GM18520 (cell line): ENCODE results near the gene KIF6.
"Not testable (repeated sequence)": the region's sequence is repeated elsewhere in the genome, so short reads cannot be mapped to it uniquely, and the experiment has no call there.

Source experiments
- ATAC-seq: cut with Tn5 transposase; IDR thresholded peaks from one replicate; pipeline ENCODE4 v1.9.1; 2021; ENCODE audit not compliant: unreplicated experiment

Gene KIF6

DNA sequence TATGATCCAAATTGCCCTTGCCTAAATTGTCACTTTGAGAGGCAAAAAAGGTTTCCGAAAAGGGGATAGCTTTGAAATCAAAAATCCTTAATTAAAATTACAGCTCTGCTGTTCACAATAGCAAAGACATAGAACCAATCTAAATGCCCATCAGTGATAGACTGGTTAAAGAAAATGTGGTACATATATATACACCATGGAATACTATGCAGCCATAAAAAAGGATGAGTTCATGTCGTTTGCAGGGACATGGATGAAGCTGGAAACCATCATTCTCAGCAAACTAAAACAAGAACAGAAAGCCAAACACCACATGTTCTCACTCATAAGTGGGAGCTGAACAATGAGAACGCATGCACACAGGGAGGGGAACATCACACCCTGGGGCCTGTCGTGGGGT lies 1.9 kb downstream of the KIF6 start:
- not testable (repeated sequence) for ATAC-seq

DNA sequence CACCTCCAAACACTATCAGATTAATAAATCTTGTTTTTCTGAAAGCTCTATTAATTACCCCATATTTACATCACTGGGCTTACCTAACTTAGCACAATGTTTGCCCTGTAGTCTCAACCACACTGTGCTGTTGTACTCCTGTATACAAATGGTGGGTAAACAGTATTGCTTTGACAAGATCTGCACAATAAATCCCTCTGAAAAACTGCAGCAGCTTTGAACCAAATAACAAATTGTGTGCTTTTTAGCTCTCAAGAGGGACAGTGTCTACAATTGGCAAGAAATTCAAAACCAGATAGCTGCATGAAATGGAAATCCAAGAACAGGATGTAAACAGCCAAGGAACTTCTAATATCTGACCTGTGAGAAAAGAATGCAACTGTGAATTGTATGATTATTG lies 10.4 kb downstream of the KIF6 start:
- no peak for ATAC-seq

DNA sequence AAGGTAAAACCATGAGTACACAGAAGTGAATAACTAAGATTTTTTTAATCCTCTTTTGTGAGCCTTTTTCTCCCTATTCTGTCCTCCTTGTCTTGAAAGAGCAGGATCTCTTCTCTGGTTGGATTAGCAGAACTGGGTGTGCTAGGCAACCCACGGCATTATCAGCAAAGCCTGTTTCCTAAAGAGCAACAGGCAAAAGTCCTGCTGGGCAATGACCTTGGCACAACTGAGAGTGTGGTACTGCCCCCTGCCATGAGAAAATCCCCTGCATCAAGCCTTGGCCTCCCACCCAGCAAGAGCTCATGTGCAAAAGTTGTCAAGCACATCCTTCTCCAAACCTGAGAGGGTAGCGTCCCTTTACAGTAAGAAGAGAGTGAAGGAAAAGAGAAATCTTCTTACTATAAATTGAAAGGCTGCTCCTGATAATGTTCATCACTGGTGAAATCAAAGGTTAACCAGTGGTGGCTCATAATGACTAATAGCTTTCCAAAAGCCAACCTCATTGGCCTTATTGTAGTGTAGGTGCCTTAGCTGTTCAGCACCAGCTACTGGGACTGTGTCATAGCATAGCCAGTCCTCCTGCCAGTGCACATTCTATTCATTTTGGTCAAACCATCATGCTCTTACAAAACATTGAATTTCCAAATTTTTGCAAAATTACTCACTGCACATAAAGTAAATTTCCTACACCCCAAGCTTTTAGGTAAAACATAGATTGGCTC lies 17.1 kb downstream of the KIF6 start:
- ATAC-seq = no peak

DNA sequence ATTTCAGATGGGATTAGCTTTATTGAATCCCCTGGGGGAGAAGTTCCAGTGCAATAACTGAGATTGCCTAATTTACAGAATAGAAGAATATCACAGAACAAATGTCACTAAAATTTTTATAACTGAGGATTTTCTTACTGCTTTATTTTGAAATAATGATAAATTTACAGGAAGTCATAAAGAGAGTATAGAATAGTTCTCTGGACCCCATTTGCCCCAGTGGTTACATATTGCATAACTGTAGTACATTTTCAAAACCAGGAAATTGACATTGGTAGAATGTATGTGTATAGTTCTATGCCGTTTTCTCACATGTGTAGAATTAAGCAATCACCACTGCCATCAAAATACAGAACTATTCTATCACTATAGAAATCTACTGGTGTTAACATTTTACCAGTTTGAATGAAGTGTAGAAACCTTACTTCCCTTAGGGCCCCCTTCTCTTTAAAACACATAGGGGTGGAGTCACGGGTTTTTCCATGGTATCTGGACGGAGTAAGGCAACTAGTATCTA lies 18.3 kb downstream of the KIF6 start:
- ATAC-seq = no peak

DNA sequence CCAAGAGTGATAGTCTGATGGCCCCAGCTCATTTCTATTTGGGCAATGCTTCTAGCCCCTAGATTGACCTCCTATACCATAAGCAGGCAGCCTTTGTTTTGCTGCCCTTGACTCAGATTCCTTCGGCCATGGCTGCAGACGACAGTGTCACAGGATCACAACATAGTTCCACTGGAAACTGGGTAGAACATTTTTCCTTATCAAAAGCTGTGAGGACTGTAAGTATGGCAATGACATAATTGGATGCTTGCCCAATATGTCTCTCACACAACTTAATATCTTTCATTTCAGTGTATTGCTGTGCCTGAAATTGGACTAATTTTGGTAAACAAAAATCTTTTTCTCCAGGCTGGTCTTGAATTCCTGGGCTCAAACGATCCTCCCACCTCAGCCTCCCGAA lies 22.9 kb downstream of the KIF6 start:
- no peak for ATAC-seq

DNA sequence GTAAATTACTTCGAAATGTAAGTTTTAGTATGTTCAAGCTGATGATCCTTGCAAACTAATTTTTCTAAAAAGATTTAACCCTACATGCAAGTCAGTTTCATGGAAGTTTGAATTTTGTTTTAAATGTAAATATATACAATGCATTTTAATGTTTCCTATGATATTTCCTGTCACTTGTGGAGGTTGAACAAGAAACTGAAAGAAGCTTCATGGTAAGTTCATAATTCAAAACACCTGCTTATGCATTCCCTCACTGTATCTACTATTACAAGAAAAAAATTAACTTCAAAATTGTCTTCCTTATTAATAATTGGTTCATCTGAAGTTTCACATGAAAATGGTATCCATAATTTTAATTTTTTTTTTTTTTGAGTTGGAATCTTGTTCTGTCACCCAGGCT lies 24.8 kb downstream of the KIF6 start:
- ATAC-seq = no peak

DNA sequence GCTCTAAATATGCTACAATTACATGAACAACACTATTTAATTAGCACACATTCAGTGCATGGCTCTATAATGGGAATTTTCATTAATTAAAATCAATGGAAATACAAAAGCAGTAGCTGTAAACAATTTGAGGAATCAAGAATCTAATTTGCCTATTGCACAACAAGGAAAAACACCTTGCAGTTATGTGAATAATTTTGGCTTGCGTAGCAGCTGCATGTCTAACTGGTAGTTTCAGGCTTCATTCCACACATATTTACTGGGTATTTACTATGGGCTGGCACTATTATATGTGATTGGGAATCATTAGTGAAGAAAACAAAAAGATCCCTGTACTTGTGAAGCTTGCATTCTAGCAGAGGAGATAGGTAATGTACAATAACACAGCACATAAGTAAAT lies 26.4 kb downstream of the KIF6 start:
- ATAC-seq = no peak

DNA sequence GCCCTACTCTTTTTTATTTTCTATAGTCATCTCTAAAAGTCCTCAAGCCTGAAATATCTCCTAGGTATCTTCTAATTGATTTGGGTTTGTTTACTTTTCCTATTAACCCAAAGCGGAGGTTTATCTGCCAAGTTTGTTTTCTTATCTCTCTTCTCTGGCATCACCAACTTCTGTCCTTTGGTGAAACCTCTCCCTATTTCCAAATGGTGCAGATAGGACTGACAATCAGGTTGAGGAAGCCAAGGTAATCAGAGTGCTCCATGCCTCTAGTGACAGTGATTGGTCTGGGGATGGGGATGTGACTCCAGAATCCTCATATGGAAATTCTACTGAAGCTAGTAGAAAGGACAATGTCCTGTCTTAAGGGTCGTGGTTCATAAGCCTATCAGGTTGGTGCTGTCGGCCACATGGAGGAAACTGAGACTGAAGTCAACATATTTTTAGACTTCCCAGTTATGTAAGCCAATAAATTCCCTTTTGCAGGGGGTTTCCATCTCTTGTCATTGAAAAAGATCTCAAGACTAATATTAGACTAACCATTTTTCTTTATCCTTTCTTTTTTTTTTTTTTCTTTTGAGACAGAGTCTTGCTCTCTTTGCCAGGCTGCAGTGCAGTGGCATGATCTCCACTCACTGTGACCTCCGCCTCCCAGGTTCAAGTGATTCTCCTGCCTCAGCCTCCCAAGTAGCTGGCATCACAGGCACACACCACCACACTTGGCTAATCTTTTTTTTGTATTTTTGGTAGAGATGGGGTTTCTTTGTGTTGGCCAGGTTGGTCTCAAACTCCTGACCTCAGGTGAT lies 28.0 kb downstream of the KIF6 start:
- ATAC-seq = no peak

DNA sequence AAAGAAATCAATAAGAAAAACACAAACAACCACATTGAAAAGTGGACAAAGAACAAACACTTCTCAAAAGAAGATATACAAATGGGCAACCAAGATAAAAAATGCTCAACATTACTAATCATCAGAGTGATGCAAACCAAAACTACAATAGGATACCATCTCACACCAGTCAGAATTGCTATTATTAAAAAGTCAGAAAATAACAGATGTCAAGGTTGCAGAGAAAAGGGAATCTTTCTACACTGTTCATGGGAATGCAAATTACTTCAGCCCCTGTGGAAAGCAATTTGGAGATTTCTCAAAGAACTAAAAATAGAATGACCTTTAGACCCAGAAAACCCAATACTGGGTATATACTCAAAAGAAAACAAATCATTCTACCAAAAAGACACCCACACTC lies 29.8 kb downstream of the KIF6 start:
- peak; percentile 39 for ATAC-seq

DNA sequence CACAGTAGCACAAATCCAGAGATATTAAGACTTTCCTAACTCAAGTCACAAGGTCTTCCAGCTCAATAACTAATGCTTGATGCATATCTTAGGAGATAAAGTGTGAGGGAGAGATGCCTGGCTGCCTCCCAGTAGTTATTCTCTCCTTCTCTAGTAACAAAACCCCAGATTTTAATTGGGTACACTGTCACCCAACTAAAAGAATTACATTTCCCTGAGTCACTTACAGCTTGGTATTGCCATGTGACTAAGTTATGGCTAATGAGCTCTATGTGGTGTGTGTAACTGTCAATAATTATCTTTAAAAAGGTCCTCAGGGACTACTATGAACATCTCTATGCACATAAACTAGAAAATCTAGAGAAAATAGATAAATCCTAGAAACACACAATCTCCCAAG lies 32.0 kb downstream of the KIF6 start:
- ATAC-seq = no peak

DNA sequence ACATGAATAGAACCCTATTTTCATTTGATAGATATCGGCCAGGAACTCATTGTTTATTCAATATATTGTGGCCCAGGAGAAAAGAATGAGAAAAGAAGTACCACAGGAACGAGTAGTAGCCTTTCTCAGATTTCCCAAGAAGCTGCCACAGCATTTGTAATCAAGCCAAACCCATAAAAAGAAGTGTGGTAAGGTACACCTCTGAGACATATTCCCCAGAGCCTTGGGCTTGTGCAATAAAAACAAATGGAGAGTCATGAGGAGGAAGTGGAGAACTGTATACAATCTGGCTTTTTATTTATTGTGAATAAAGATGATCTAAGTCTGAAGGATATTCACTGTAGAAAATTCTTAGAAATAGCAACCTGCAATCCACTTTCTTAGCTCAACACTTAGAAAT lies 36.7 kb downstream of the KIF6 start:
- ATAC-seq = no peak

DNA sequence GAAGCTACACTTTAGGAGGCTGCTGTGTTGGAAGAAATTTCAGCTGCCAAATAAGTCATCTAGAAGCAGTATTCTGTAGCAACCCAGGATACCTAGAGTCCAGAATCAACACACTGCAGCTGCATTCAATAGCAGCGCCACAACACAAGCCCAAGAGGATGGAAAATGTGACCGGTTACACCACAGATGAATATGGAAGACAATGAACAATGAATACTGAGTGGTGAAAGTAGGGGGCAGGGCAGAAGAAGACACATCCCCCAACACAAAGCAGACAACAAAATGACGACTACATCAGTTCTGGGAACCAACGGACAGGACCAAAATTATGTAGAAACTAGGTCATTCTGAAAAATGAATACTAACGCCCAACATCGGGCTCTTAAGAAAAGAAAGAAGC lies 38.2 kb downstream of the KIF6 start:
- ATAC-seq = no peak

DNA sequence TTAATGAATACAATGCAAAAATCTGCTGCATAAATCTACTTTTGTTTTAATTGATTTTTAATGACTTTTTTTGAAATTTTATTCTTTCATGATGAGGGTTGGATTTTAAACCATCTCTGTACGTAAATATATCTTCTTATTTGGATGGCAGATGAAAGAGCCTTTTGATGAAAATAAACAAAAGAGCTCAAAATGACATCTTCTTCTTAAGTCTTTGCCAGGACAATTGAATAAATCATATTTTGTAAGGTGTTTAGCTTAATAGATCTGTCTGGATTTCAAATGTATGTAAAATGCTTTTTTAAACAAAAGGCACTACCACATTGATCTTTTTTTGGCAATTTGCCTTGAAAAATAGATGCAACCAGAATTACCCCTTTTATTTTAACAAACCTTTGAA lies 39.3 kb downstream of the KIF6 start:
- no peak for ATAC-seq

DNA sequence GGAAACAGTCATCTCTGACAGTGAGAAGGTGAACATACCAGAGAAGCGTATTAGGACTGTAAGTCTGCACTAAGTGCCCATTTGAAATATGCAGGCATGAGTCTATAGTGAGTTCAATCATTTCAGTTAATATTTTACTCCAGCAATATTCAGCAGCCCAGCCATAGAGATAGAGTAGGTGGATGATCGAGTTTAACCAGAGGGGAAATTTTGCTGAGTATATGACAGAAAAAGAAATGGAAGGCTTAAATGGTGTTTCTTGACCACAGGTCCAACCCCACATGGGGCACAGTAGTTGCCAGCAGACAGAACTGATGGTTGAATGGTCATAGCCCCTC lies 39.8 kb downstream of the KIF6 start:
- no peak for ATAC-seq

DNA sequence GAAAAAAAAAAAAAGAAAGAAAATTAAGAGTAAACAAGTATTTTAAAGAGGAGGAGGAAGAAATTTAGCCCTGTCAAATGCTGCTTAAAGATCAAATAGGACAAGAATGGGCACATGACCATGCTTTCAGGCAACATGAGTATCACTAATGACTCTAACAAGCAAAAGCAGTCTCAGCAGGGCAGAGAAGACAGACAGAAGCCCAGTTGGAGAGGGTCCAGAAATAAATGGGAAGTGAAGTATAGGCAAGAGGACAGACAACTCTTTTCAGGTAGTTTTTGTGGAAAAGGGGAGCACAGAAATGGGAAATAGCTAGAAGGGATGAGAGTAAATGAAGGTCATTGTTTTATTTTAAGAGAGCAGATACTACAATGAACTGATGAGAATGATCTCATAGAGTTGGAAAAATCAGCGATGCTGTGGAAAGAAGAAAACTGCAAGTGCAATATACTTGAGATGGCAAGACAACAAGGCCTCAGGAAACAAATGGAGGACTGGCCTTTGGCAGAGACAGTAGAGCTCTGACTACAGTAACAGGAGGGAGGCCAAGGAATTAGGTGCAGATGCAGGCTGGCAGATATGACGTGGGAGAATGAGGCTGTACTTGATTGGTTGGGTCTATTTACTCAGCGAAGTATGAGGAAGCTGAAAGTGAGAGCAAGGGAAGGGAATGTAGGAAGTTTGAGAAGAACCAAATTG lies 40.3 kb downstream of the KIF6 start:
- ATAC-seq = no peak

DNA sequence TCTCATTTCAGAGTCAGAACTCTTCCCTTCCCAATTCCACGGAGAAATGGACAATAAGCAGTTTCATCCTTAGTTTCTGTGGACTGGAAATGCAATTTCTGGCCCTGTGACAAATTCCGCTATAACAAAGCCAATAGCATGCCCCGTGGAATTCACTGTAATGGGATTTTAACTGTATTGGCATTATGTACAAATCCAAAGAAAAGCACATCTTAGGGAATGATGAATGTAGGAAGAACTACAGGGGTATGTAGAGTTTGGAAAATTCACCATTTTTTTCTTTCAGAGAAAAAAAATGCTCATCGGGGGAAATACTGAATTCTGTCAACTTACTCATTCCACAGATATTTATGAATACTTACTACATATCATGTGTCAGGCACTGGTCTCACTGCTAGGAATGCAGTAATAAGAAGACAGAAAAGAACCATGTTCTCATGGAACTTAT lies 43.5 kb downstream of the KIF6 start:
- ATAC-seq = no peak

DNA sequence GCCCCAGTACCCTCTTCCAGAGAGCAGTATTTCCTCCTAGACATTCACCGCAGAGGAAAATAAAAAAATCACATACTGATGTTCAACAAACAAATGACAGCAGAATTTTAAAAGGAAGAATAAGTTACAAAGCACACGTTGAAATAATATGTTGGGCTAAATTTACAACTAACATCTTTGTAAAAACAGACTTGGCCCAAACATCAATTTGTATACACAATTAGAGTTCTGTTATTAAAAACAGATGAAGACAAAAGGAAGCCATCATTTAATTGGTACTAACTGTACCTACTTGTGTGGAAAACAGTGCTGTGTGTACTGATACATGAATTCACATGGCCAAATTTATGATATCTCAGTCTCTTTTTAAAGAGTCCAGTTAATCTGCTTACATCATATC lies 46.3 kb downstream of the KIF6 start:
- no peak for ATAC-seq

DNA sequence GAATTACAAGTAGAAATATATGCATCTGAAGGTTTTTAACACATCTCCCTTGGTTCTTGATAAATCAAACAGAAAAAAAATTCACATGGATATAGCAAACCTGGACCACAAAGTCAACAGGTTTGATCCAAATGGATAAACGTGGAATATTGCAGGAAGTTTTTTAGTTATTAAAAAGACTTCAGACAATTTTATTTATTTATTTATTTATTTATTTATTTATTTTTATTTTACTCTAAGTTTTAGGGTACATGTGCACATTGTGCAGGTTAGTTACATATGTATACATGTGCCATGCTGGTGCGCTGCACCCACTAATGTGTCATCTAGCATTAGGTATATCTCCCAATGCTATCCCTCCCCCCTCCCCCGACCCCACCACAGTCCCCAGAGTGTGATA lies 47.9 kb downstream of the KIF6 start:
- ATAC-seq = not testable (repeated sequence)

DNA sequence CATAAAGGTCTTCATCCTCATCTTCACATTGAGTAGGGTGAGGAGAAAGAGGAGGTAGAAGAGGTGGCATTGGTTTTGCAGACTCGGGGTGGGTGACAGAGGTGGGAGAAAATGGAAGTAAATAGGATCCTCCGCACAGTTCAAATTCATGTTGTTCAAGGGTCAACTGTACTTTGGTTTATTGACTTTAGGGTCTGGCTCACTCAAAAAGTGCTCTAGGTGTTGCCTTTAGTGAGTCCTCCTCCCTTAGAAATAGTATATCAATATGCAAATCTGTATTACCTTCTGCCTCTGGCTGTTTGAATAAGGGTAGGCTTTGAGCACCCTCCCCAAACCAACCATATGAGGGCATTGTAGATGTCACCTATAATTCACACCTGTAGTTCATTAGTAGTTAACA lies 54.7 kb downstream of the KIF6 start:
- ATAC-seq = no peak

DNA sequence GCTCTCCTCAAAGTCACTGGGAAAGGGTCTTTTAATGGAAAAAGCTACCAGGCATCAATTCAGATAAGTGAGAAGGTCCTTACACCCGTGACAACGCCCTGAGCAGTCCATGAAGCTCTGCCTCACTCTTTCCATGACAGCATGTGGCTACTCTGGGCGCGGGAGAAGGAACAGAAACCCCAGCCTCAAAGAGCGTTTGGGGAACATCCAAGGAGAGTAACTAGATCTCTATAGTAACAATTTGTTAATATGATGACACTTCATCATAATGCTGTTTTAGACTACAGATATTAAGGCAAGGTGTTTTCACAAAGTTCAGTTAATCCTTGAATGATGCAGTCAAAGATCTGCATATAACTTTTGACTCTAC lies 55.2 kb downstream of the KIF6 start:
- no peak for ATAC-seq

DNA sequence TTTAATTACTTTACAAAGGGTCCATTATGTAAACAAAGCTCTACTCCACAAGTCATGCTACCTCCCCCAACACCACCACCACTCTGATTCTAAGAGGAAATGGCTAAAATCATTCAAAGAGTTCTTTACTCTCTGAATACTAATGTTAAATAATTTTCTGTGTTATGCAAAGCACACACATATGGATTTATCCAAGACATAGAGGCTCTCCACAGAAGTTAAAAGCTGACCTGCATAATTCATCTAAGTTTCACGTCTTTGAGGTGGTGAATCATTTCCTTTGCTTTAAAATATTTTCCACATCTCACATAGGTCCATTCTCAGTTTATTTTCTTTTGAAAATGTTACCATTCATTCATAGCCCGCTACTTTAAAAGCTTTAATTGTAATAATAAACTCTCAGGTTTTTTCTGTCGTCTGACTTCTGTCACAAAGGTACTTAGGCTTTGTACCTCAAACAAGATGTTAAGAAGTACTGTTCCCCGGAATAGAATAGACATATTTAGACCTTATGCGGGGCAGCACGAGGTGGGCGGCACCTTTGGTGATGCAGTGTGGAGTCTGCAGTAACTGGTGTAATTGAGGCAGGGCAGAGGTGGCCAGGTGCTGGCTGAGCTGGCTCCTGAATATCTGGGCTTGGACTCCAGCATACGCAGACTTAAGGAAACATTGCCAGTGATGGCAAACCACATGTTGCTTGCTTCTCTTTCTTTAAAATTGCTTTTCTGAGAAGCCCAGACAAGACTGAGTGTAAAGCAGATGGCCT lies 55.8 kb downstream of the KIF6 start:
- ATAC-seq = no peak
